GM19324 (cell line): ENCODE data around the gene NEURL4.
"Not testable (repeated sequence)": the region's sequence is repeated elsewhere in the genome, so short reads cannot be mapped to it uniquely, and the experiment has no call there.

Experiments used
- ATAC-seq: cut with Tn5 transposase; IDR thresholded peaks from one replicate; pipeline ENCODE4 v1.9.1; 2021; ENCODE audit warnings: mild to moderate bottlenecking, moderate library complexity; ENCODE audit not compliant: unreplicated experiment, low FRiP score

NEURL4 gene

DNA sequence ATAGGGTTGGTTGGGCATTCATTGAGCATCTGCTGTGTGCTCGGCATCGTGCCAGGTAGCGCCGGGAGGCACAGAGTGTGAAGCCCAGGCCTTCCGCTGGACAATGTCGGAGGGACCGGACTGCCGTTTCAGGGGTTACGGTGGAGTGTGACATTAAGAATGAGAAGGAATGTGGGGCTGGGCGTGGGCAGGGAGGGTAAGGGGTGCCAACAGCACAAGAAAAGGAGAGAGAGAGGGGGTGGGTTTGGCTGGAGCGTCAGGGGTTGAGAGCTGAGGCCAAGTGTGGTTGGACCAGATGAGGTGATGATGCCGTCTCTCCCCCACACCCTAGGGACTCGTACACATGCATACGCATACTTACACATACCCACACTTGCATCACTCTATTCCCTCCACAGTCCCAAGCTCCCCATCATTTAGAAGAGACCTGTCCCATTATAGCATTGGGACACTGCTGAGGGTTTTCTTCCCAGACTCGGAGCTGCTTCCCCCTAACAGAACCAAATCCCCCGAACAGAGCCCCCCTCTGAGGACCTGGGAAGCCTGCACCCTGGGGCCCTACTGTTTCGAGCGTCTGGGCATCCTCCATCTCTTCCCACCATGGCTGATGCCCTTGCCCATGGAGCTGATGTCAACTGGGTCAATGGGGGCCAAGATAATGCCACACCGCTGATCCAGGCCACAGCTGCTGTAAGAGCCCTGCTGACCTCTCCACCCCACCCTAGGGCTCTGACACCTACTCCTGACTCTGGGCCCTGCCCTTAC, 19.5 kb upstream of the NEURL4 start:
- no peak for ATAC-seq

DNA sequence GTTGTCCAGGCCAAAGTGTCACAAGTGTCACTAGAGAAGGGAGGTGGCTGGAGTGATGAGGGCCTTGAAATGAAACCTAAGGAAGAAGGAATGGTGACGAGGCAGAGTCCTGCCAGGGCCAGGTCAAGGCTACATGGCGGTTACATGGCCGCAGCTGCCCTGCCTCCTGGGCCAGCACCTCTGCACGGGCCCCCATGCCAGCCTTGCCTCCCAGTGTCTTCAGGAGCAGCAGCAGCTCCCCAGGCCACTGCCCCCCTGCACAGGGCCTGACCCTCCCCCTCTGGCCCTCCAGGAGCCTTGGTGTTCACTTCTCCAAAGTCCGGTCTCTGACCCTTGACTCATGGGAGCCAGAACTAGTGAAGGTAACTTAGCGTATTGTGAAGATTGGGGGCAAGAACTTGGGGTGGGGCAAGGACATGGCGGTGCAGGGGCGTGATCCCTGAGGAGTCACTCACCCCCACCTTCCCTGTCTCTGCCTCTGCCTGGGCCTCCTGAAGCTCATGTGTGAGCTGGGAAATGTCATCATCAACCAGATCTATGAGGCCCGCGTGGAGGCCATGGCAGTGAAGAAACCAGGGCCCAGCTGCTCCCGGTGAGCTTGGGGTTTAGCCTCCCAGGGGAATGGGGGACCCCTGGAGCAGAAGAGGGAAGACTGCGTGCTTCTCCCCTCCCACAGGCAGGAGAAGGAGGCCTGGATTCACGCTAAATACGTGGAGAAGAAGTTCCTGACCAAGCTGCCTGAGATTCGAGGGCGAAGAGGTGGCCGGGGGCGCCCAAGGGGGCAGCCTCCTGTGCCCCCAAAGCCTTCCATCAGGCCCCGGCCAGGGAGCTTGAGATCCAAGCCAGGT, 18.7 kb upstream of the NEURL4 start:
- ATAC-seq = no peak

DNA sequence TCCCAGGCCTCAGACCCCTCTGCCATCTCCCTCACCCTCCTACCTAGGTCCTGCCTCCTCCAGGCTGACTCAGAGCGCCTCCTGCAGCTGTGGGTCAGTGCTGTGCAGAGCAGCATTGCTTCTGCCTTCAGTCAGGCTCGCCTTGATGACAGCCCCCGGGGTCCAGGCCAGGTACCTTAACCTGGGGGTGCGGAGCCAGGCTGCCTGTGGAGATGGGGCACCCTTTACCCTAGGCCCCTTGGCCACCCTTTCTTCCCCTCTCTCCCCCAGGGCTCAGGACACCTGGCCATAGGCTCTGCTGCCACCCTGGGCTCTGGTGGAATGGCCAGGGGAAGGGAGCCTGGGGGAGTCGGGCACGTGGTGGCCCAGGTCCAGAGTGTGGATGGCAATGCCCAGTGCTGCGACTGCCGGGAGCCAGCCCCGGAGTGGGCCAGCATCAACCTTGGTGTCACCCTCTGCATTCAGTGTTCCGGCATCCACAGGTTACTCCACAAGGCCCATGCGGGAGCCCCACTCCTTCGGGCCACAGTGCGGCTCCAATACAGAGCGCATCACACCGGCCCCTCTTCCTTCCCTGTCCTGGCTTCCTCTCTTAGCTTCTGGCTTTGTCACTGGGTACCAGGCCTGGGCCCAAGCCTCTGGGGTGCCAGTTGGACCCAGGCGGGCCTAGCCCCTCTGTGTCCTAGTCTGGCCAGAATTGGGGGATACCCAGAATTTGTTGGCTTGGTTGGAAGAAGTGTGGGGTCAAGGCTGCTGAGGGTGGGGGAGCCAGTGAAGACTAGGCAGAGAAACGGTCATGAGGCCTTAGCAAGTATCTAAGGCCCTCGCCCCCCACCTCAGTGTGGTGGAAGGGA, 17.9 kb upstream of the NEURL4 start:
- no peak for ATAC-seq

DNA sequence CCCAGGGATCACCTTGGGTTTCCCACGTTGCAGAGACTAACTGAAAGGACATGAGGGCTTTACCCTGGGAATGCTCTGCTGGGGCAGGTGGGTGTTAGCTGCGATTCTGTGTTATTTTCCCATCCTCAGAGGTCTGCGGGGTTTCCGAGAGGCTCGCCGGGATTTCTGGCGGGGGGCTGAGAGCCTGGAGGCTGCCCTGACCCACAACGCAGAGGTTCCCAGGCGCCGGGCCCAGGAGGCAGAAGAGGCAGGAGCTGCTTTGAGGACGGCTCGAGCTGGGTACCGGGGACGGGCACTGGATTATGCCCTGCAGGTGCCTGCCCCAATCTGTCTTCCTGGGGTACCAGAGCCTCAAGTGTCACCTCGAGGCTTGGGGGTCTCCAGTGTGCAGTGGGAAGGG, 14.1 kb upstream of the NEURL4 start:
- no peak for ATAC-seq

DNA sequence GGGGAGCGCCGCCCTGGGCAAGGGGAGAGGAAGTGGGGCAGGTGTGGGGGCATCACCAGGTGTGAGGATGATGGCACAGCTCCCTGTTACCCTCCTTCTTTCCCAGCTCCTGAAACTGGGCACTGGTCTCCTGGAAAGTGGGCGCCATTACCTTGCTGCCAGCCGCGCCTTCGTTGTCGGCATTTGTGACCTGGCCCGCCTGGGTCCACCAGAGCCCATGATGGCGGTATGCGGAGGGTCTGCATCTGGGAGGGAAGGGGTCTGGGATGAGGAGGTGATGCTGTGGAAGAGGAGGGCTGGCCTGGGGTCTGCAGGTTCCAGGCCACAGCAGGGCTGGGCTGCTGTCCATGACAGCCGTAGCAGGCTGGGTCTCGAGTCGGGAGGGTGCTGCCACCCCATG, 12.7 kb upstream of the NEURL4 start:
- no peak for ATAC-seq

DNA sequence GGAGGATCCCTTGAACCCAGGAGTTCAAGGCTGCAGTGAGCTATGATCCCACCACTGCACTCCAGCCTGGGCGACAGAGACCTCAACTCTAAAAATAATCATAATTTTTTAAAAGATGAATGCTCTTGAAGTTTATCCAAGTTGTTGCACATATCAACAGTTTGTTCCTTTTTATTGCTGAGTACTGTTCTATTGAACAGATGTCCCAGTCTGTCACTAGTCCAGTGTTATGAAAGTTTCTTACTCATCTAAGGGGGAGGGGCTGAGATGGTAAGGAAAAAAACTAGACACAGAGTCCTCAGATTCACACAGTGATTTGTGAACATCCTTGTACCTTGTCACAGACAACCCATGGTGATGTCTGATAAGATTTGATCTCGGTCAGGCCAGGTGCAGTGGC, 11.0 kb upstream of the NEURL4 start:
- ATAC-seq = no peak

DNA sequence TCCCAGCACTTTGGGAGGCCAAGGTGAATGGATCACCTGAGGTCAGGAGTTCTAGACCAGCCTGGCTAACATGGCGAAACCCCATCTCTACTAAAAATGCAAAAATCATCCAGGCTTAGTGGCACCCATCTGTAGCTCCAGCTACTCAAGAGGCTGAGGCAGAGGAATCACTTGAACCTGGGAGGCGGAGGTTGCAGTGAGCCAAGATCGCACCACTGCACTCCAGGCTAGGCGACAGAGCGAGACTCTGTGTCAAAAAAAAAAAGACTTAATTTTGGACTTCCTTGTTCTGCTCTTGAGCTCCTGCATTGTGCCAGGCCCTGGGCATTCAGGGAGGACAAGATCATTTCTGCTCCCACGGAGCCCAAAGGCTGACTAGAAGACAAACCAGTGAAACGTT, 8.5 kb upstream of the NEURL4 start:
- ATAC-seq = not testable (repeated sequence)

DNA sequence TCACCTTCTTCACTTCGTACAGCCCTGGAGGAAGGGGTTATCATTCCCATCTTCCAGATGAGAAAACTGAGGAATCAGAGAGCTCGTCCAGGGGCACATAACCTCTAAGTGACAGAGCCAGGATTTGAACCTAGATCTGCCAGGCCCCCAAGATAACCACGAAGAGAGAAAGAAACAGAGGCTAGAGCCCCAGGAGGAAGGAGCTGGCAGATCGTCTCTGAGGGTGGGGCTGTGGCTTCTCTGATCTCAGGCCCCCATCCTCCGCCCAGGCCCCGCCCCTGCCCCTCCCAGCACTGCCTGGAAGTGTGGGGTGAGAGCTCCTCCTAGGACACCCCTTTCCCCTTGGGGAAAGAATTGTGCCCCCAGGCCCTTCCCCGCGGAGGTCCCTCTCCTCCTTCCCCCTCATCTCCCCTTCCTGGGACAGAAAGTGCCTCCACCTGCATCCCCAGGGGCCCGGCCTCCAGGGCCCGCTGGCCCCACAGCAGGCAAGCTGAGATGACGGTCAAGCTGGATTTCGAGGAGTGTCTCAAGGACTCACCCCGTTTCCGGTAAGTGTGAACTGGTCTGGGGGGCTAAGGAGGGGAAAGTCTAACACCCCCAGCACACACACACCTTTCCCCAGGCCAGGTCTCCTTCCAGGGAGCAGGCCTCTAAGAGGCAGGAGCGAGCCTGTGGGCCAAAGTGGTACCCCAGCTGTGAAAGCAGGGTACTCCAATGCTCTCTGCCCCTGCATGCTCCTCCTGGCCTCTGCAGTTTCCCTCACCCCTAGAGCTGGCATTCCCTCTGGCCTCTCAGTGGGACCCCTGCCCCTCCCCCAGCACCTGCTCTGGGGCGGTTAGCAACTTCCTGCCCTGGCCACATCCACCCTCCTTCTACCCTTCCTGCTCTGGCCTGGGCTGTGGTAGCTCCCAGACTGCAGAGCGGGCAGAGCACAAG, 7.4 kb upstream of the NEURL4 start, which contains the start of gene ACAP1:
ACAP1 (plus strand) TSS at position 290 of the 936 bp plus-strand sequence; CDS start at position 496, 206 bp downstream.
- peak; percentile 75 for ATAC-seq

DNA sequence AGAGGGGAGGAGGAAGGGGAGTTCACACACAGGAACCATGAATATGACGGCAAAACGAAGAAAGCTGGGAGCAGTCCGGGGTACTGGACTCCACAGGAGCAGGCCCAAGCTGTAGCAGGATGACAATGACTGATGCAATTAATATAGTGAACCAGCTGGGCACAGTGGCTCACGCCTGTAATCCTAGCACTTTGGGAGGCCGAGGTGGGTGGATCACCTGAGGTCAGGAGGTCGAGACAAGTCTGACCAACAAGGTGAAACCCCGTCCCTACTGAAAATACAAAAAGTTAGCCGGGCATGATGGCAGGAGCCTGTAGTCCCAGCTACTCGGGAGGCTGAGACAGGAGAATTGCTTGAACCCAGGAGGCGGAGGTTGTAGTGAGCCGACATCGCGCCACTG, 6.6 kb upstream of the NEURL4 start:
- ATAC-seq = not testable (repeated sequence)

DNA sequence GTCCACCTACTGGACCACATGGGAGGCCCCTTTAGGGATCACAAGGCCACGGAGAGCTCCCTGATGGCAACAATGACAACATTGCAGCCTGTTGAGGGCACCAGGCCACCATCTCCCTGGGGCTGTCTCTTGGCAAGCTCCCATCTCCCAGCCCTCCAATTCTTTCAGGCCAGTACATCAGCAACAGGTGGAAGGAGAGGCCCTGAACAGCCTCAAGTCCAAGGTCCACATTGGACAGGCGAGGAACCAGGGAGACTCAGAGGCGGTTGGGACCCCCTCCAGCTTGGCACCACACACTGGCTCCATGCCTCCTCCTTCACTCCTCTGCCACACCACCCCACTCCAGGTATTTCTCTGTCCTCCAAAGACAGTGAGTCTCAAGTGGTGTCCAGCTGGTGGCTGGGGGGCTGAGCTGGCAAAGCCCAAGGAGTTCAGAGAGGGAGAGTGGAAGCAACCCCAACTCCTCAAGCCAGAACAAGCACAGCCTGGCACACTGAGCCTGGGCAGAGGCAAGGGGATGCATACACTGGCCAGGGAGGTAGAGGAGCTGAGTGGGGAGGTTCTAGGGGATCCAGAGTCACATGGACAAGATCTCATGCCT, 5.9 kb upstream of the NEURL4 start:
- ATAC-seq = no peak

DNA sequence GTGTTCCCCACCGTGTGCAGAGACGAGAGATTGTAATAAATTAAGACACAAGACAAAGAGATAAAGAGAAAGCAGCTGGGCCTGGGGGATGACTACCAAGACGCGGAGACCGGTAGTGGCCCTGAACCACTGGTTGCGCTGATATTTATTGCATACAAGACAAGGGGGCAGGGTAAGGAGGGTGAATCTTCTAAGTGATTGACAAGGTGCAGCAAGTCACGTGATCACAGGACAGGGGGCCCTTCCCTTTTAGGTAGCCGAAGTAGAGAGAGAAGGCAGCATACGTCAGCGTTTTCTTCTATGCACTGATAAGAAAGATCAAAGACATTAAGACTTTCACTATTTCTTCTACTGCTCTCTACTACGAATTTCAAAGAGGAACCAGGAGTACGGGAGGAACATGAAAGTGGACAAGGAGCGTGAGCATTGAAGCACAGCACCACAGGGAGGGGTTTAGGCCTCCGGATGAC, 3.5 kb upstream of the NEURL4 start:
- not testable (repeated sequence) for ATAC-seq

DNA sequence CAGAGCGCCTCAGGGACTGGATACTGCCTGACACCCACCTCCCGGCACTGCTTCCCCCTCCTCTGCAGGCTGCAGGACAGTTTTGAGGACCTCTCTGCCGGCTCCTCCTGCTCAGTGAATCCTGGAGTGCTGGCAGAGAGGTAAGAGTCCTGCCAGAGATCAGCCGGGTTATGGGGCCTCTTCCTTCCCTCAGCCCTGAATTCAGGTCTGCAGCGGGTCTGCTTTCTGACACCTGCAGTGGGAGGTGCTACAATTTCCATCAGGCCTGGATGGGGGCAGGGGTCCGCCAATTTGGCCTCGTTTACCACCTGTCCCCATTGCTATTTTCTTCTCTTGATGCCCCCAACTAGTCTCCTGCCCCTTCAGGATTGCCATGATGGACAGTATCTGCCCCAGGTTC, 3.0 kb upstream of the NEURL4 start:
- no peak for ATAC-seq

DNA sequence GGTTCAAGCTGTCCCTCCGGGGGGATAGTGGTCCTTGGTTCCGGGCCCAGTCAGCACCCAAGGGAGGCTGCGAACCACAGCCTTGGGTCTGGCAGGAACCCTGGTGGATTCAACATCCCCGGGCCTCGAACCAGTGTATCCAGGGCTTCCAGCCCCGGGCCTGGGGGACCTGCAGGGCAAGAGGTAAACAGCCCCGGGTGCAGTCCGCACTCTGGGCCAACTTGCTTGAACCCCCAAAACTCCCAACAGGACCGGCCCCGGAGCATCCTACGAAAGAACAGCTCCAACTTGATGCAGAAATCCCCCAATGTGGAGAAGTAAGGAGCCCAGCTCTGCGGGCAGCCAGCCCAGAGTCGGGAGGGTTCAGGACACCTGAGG, 1.5 kb upstream of the NEURL4 start:
- no peak for ATAC-seq

DNA sequence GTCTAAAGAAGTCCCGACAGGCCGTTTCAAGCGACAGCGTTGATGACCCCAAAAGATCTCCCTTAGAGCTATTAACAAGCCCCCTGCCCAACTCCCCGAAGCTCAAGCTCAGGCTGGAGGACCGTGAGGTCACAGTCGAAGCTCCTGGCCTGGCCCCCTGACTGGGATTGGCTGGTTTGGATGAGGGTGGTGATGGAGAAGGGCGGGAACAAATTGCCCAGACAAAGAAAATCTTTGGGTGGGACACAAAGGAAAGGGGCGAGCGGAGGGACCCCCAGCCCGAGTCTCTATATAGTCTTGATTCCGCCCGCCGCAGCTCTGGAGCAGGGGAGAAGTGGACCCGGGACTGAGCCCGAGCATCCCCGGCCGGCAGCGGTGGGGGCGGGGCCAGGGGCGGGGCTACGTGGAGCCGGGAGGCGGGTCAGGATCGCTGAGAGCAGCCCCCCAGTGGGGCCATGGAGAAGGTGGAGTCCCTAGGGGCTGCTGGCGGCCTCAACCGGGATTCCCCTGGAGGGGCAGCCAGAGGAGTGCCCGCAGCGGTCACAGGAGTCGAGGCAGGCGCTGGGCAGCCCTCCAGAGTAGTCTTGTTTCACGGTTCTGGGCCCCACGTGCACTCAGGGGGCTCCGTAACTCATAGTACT, 982 bp upstream of the NEURL4 start:
- ATAC-seq = peak; percentile 39

DNA sequence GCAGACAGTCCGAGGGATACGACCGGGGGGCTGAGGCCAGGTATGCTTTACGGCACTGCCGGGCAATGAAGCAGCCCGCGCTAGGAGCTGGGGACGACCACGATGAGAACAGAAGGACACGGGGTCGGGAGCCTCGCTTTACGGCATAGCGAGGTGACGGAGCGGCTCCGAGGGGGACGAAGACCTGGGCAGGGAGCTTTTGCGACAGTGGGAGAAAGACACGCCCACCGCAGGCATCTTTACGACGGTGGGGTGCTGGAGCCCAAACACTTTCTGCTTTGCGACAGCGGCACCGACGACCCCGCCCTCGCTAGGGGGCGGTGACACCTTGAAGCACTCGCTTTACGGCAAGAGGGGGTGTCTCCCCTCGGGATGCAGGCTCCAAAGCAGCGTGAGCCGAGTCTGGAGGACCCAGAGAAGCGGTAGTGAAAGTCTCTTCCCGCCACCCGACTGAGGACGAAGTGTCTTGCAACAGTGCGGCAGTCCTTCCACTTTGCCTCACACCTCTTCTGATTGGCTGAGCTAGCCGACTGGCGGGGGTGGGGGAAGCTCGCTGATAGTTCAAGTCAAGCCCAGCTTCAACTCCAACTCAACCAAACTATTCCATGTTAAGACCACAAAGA, 350 bp upstream of the NEURL4 start:
- peak; percentile 74 for ATAC-seq

DNA sequence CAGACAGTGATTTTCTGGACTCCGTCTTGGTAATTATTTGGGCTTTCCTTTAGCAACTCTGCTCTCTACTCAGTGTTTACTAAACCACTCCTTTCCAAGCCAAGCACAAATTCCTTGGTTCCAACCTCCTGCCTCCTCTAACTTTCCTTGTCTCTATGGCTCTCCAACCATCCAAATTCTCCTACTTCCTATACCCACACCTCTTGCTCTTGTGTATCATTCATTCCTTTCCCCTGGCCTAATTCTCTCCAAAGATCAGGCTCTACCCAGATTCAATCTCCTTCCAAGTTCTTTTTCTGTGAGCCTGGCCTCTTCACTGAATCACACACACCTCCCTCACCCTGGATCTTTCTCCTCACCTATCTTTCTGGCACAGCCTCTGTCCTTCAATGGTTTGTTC, 1.1 kb downstream of the NEURL4 start:
- ATAC-seq = no peak

DNA sequence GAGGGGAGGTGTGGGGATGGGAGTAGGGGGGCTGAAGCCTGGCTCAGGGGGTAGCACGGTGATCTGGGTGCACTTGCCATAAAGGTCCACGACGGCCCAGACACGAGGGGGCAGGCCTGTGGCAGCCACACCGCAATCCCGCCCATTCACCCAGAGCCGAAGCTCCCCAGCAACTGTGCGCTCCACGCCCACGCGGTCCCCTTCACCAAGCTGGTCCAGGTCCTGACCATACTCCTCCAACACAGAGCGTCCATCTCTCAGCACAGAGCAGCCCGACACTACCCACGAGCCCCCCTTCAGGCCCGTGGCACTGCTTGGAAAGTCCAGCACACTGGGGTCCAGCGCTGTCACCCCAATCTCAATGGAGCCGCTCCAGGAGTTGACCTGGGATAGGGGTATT, 1.6 kb downstream of the NEURL4 start:
- ATAC-seq = no peak

DNA sequence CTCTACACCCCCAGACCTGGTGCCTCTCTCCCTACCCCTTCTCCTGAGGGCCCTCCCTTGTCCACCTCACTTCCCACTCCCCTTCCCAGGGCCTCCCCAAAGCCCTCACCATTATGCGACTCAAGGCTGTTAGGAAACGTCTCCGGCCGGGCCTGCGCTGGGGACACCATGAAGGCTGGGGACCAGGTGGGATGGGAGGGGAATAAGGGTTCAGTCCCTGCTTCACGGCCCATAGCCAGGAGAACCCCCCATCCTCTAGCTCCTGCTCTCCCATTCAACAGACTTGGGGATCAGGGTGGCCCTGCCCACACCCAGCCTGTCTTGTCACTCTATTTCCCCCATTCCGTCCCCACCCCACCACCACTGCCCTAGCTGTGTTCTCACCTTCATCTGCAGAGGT, 2.1 kb downstream of the NEURL4 start:
- ATAC-seq = no peak
